ENCODE results near the gene SPECC1.

Gene SPECC1

GRCh38 chr17:20051624-20052023, 42.5 kb downstream of the SPECC1 start:
- TF ChIP-seq MYC (IDR thresholded peaks at IDR 0.05; ENCODE audit: low read depth, low read length): no peak
- TF ChIP-seq MAX (IDR thresholded peaks at IDR 0.05; ENCODE audit: low read depth, low read length): no peak
- TF ChIP-seq POLR2A (IDR thresholded peaks at IDR 0.05; ENCODE audit: extremely low read depth, insufficient read length): no peak
- no peak for TF ChIP-seq CTCF (IDR thresholded peaks at IDR 0.05; ENCODE audit: low read depth, low read length)
- DNase-seq (ENCODE audit: low read depth): no peak
- H3K4me3 ChIP-seq (ENCODE audit: low read depth, low read length): no peak overlapping the region

- no peak overlapping the region for H3K4me3 ChIP-seq (ENCODE audit: low read depth, low read length)
- no peak for TF ChIP-seq MAX (IDR thresholded peaks at IDR 0.05; ENCODE audit: low read depth, low read length)
- TF ChIP-seq POLR2A (IDR thresholded peaks at IDR 0.05; ENCODE audit: extremely low read depth, insufficient read length): no peak
- no peak for TF ChIP-seq MYC (IDR thresholded peaks at IDR 0.05; ENCODE audit: low read depth, low read length)
- TF ChIP-seq CTCF (IDR thresholded peaks at IDR 0.05; ENCODE audit: low read depth, low read length): no peak
- DNase-seq (ENCODE audit: low read depth): no peak
These were observed 44.3 kb downstream of the SPECC1 start for GRCh38 chr17:20053361-20053964.

- TF ChIP-seq MAX (IDR thresholded peaks at IDR 0.05; ENCODE audit: low read depth, low read length): peak; percentile 33
- TF ChIP-seq POLR2A (IDR thresholded peaks at IDR 0.05; ENCODE audit: extremely low read depth, insufficient read length): no peak
- TF ChIP-seq MYC (IDR thresholded peaks at IDR 0.05; ENCODE audit: low read depth, low read length): no peak
- no peak for TF ChIP-seq CTCF (IDR thresholded peaks at IDR 0.05; ENCODE audit: low read depth, low read length)
- DNase-seq (ENCODE audit: low read depth): peak; percentile 65
- no peak overlapping the region for H3K4me3 ChIP-seq (ENCODE audit: low read depth, low read length)
These were observed 50.6 kb downstream of the SPECC1 start for GRCh38 chr17:20059728-20060188.

GRCh38 chr17:20063665-20064648, 54.8 kb downstream of the SPECC1 start:
- H3K4me3 ChIP-seq (ENCODE audit: low read depth, low read length): peak overlapping the region; percentile 35
- peak; percentile 99 for DNase-seq (ENCODE audit: low read depth)
- no peak for TF ChIP-seq POLR2A (IDR thresholded peaks at IDR 0.05; ENCODE audit: extremely low read depth, insufficient read length)
- TF ChIP-seq MYC (IDR thresholded peaks at IDR 0.05; ENCODE audit: low read depth, low read length): 0 out of 2 replicates have a peak, but pooled peaks have one; percentile 46

- DNase-seq (ENCODE audit: low read depth): no peak
- TF ChIP-seq CTCF (IDR thresholded peaks at IDR 0.05; ENCODE audit: low read depth, low read length): no peak
- TF ChIP-seq MYC (IDR thresholded peaks at IDR 0.05; ENCODE audit: low read depth, low read length): no peak
- no peak for TF ChIP-seq MAX (IDR thresholded peaks at IDR 0.05; ENCODE audit: low read depth, low read length)
- TF ChIP-seq POLR2A (IDR thresholded peaks at IDR 0.05; ENCODE audit: extremely low read depth, insufficient read length): no peak
- H3K4me3 ChIP-seq (ENCODE audit: low read depth, low read length): no peak overlapping the region
These were observed 57.1 kb downstream of the SPECC1 start for GRCh38 chr17:20066253-20066652.

GRCh38 chr17:20067711-20068110, 58.6 kb downstream of the SPECC1 start:
- DNase-seq (ENCODE audit: low read depth): no peak
- H3K4me3 ChIP-seq (ENCODE audit: low read depth, low read length): no peak overlapping the region
- TF ChIP-seq MYC (IDR thresholded peaks at IDR 0.05; ENCODE audit: low read depth, low read length): no peak
- no peak for TF ChIP-seq POLR2A (IDR thresholded peaks at IDR 0.05; ENCODE audit: extremely low read depth, insufficient read length)
- no peak for TF ChIP-seq CTCF (IDR thresholded peaks at IDR 0.05; ENCODE audit: low read depth, low read length)
- no peak for TF ChIP-seq MAX (IDR thresholded peaks at IDR 0.05; ENCODE audit: low read depth, low read length)

Data from NB4 (cell line).